IMR-90 (cell line): ENCODE results near the gene CFAP299.

ENCODE experiments used
- MAFK ChIP-seq: IDR thresholded peaks from 2 replicates; pipeline ENCODE4 v1.6.1; 2012; ENCODE audit warnings: low read depth, low read length, improper control_type of control experiment
- NFE2L2 ChIP-seq: fragments of 150-350 bp; IDR thresholded peaks from 2 replicates; pipeline ENCODE4 v1.6.1; 2016; ENCODE audit warnings: low read depth, mild to moderate bottlenecking, low read length
- POLR2A ChIP-seq: IDR thresholded peaks from 2 replicates; pipeline ENCODE4 v1.6.1; 2012; ENCODE audit warnings: mild to moderate bottlenecking, low read depth, low read length
- RAD21 ChIP-seq: IDR thresholded peaks from 2 replicates; pipeline ENCODE4 v1.6.1; 2012; ENCODE audit warnings: low read length, improper control_type of control experiment
- TF ChIP-seq, protein P1 (sequence below): conservative IDR thresholded peaks from 2 replicates; pipeline ENCODE4 v1.5.1; 2012; ENCODE audit warnings: mild to moderate bottlenecking, low read depth, low read length, improper control_type of control experiment

DNA sequence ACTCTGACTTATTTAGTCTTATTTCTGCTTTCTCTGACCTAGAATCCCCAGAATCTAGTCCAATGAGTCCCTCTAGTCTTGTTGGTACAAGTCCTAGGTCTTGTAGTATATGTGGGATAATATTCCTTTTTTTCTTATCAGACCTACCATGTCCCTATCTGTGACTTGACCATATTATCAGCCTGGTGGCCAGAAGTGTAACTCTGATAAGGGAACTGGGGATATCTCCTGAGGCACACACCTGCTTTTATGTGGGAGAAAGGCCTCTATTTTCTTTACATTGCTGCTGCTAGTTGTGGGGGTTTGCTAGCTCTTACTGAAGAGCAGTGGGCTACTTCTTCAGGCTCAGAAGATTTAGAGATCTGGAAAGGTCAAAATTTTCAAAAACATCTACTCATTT is 38.6 kb downstream of the CFAP299 start:
- TF ChIP-seq, protein P1, sequence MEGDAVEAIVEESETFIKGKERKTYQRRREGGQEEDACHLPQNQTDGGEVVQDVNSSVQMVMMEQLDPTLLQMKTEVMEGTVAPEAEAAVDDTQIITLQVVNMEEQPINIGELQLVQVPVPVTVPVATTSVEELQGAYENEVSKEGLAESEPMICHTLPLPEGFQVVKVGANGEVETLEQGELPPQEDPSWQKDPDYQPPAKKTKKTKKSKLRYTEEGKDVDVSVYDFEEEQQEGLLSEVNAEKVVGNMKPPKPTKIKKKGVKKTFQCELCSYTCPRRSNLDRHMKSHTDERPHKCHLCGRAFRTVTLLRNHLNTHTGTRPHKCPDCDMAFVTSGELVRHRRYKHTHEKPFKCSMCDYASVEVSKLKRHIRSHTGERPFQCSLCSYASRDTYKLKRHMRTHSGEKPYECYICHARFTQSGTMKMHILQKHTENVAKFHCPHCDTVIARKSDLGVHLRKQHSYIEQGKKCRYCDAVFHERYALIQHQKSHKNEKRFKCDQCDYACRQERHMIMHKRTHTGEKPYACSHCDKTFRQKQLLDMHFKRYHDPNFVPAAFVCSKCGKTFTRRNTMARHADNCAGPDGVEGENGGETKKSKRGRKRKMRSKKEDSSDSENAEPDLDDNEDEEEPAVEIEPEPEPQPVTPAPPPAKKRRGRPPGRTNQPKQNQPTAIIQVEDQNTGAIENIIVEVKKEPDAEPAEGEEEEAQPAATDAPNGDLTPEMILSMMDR = no peak
- TF ChIP-seq POLR2A = no peak
- no peak for TF ChIP-seq MAFK
- TF ChIP-seq RAD21 = no peak
- TF ChIP-seq NFE2L2 = no peak
